SU-DHL-6 (cell line): ENCODE results near the gene SPATA9.

Experiments used
- H2AFZ ChIP-seq: fragments of 200-600 bp; sonication (generic); 2 replicates; pipeline ENCODE4 v1.6.1; 2014; ENCODE audit warnings: low read depth, mild to moderate bottlenecking, moderate library complexity, mixed read lengths, antibody characterized with exemption, low read length; ENCODE audit not compliant: severe bottlenecking
- H3F3A ChIP-seq: fragments of 200-600 bp; shearing (Covaris generic); 2 replicates; pipeline ENCODE4 v1.6.0; 2016; ENCODE audit warnings: antibody characterized with exemption, mild to moderate bottlenecking; ENCODE audit not compliant: insufficient read depth
- H3K27ac ChIP-seq: fragments of 200-600 bp; sonication (generic); 2 replicates; pipeline ENCODE4 v1.5.1; 2016; ENCODE audit warnings: low read depth, mild to moderate bottlenecking, low read length, moderate library complexity, mixed read lengths
- H3K27me3 ChIP-seq: fragments of 200-600 bp; sonication (generic), shearing (Covaris generic); 2 replicates; pipeline ENCODE4 v1.6.0; 2014; ENCODE audit warnings: mild to moderate bottlenecking, low read length
- H3K36me3 ChIP-seq: fragments of 200-600 bp; sonication (generic); 2 replicates; pipeline ENCODE4 v1.6.1; 2014; ENCODE audit warnings: mild to moderate bottlenecking, low read length, mixed read lengths
- H3K4me2 ChIP-seq: fragments of 300-600, 200-600 bp; shearing (Covaris generic), sonication (generic); 2 replicates; pipeline ENCODE4 v1.6.0; 2014; ENCODE audit warnings: low read length, low read depth, mild to moderate bottlenecking; ENCODE audit not compliant: poor library complexity, severe bottlenecking
- H3K4me3 ChIP-seq: fragments of 200-600 bp; sonication (generic); 2 replicates; pipeline ENCODE4 v1.5.1; 2014; ENCODE audit warnings: antibody characterized with exemption, low read length, mild to moderate bottlenecking, mixed read lengths; ENCODE audit not compliant: insufficient read depth, poor library complexity, severe bottlenecking
- H3K79me2 ChIP-seq: fragments of 200-600 bp; sonication (generic); 2 replicates; pipeline ENCODE4 v1.6.1; 2014; ENCODE audit warnings: mild to moderate bottlenecking, low read length, moderate library complexity; ENCODE audit not compliant: insufficient read depth
- H3K9ac ChIP-seq: fragments of 200-600 bp; sonication (generic); 2 replicates; pipeline ENCODE4 v1.7.0; 2014; ENCODE audit warnings: mild to moderate bottlenecking, low read length
- H3K9me2 ChIP-seq: fragments of 200-600 bp; sonication (generic); replicated peaks from 2 replicates; pipeline ENCODE4 v1.6.1; 2014; ENCODE audit warnings: low read length; ENCODE audit not compliant: insufficient read depth
- H3K9me3 ChIP-seq: fragments of 200-600 bp; sonication (generic); 2 replicates; pipeline ENCODE4 v1.6.1; 2014; ENCODE audit warnings: low read length, mixed read lengths; ENCODE audit not compliant: insufficient read depth
- H4K20me1 ChIP-seq: fragments of 200-600 bp; sonication (generic); 2 replicates; pipeline ENCODE4 v1.6.1; 2014; ENCODE audit warnings: low read depth, mild to moderate bottlenecking, antibody characterized with exemption, low read length, moderate library complexity, mixed read lengths
- EZH2phosphoT487 ChIP-seq: fragments of 200-600 bp; sonication (generic), shearing (Covaris generic); conservative IDR thresholded peaks from 2 replicates; pipeline ENCODE4 v1.6.1; 2018; ENCODE audit warnings: mild to moderate bottlenecking, antibody characterized with exemption, low read length, moderate library complexity, mixed read lengths
- TF ChIP-seq, protein P1 (sequence below): fragments of 200-600 bp; sonication (generic); IDR thresholded peaks from one replicate; pipeline ENCODE4 v1.5.1; 2017; ENCODE audit warnings: antibody characterized with exemption, mild to moderate bottlenecking, low read length, moderate library complexity; ENCODE audit not compliant: insufficient read depth, poor library complexity, severe bottlenecking

SPATA9 gene

DNA sequence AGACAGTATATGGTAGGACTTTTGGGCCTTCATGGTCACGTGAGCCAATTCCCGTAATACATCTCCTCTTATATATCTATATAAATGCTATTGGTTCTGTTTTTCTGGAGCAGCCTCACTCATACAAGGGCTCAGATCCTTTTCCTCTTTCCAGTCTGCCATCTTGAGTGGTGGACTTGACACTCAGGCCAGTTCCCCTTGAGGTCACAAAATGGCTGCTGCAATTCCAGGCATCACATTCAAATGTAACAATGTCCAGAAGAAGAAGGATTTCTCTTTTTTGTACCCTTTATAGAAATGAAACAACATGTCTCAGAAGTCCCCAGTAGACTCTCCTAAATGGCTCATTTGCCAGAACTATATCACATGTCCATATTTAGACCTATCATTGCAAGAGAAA lies 58.4 kb downstream of the SPATA9 start:
- Histone ChIP-seq H2AFZ (no peak overlapping the region), H3K79me2 (no peaks in the 10 kb centered on the region), H3K9me2 (no peaks in the 10 kb centered on the region), H3K9me3 (no peaks in the 10 kb centered on the region), H4K20me1 (no peaks in the 10 kb centered on the region), H3F3A (no peaks in the 10 kb centered on the region), H3K4me3 (no peak overlapping the region), H3K4me2 (no peak overlapping the region), H3K27ac (no peak overlapping the region), H3K9ac (no peak overlapping the region), H3K27me3 (no peaks in the 10 kb centered on the region), H3K36me3 (no peaks in the 10 kb centered on the region)
- TF ChIP-seq EZH2phosphoT487, result no peak
- TF ChIP-seq, protein P1, sequence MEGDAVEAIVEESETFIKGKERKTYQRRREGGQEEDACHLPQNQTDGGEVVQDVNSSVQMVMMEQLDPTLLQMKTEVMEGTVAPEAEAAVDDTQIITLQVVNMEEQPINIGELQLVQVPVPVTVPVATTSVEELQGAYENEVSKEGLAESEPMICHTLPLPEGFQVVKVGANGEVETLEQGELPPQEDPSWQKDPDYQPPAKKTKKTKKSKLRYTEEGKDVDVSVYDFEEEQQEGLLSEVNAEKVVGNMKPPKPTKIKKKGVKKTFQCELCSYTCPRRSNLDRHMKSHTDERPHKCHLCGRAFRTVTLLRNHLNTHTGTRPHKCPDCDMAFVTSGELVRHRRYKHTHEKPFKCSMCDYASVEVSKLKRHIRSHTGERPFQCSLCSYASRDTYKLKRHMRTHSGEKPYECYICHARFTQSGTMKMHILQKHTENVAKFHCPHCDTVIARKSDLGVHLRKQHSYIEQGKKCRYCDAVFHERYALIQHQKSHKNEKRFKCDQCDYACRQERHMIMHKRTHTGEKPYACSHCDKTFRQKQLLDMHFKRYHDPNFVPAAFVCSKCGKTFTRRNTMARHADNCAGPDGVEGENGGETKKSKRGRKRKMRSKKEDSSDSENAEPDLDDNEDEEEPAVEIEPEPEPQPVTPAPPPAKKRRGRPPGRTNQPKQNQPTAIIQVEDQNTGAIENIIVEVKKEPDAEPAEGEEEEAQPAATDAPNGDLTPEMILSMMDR, result no peak

DNA sequence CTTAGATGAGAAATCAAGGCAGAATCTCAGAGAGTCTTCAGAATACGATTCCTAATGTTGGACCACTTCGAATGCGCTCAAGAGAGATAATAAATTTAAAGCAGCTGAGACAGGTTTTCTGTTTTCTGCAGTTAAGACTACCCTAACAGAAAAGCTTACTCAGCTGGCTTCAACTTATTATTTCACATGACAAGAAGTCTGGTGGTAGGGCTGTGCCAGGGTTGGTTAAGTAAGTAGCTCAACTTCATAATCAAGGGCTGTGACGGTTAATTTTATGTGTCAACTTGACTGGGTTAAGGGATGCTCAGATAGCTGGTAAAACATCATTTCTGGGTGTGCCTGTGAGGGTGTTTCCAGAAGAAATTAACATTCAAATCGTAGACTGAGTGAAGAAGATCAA lies 59.1 kb downstream of the SPATA9 start:
- Histone ChIP-seq H4K20me1 (no peaks in the 10 kb centered on the region), H3K9me3 (no peaks in the 10 kb centered on the region), H3K36me3 (no peaks in the 10 kb centered on the region), H3K4me2 (no peak overlapping the region), H3F3A (no peaks in the 10 kb centered on the region), H3K79me2 (no peaks in the 10 kb centered on the region), H3K4me3 (no peak overlapping the region), H2AFZ (no peak overlapping the region), H3K9me2 (no peaks in the 10 kb centered on the region), H3K9ac (no peak overlapping the region), H3K27me3 (no peaks in the 10 kb centered on the region), H3K27ac (no peak overlapping the region)
- TF ChIP-seq, protein P1, result no peak

DNA sequence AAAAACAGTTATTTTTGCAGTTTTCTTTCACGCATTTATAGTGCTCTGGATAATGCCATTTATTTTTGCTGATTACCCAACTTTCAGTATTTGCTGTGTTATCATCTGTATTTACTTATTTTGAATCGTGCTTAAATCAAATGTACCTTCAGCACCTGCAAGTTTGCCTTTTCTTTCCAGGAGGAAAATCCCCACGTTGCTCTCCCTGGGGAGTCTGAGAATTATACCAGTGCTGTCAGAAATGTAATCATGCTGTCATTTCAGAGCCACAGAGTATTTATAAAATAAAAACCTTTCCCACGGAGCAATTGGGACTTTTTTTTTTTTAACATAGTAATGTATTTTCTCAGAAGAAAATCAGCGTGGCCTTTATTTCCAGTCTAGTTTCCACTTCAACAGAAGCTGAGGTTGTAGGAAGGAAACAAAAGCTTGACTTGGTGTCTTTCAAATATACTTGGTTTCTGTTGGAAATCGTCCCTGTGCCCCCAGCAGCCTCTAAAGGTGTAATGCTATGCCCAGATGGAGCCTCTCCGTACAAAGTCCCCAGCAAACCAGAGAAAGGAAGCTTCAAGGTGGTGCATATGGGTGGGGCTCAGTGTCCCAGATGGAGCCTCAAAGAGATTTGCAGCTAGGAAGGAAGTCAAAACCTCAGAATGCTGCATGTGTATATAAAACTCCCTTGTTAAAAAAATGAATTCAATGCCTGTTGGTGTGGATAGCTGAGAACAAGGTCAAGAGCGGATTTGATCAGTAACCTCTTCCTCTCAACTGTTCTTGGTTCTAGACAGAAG lies 60.8 kb downstream of the SPATA9 start:
- H3K9ac ChIP-seq, result no peak overlapping the region

More for the DNA sequence above, 60.8 kb downstream of the SPATA9 start:
- H3K4me3 ChIP-seq, result no peak overlapping the region
- no peak overlapping the region for H3K4me2 ChIP-seq
- no peaks in the 10 kb centered on the region for H3K27me3 ChIP-seq
- no peaks in the 10 kb centered on the region for H3F3A ChIP-seq
- no peaks in the 10 kb centered on the region for H3K9me2 ChIP-seq
- H4K20me1 ChIP-seq, result no peaks in the 10 kb centered on the region
- H3K79me2 ChIP-seq, result no peaks in the 10 kb centered on the region
- H2AFZ ChIP-seq, result no peak overlapping the region
- H3K36me3 ChIP-seq, result no peaks in the 10 kb centered on the region
- no peaks in the 10 kb centered on the region for H3K9me3 ChIP-seq
- H3K27ac ChIP-seq, result no peak overlapping the region
- TF ChIP-seq, protein P1, result no peak
- no peak for TF ChIP-seq EZH2phosphoT487
